Ishikawa (cell line): ENCODE data around the gene METAP2.

Source experiments
- CEBPB ChIP-seq: IDR thresholded peaks from 2 replicates; pipeline ENCODE4 v1.6.1; 2012
- CREB1 ChIP-seq: IDR thresholded peaks from 2 replicates; pipeline ENCODE4 v1.6.1; 2012; ENCODE audit warnings: low read depth
- EGR1 ChIP-seq: IDR thresholded peaks from 2 replicates; pipeline ENCODE4 v1.6.1; 2012
- EP300 ChIP-seq: IDR thresholded peaks from 2 replicates; pipeline ENCODE4 v1.6.1; 2012; ENCODE audit warnings: borderline replicate concordance
- FOXM1 ChIP-seq: IDR thresholded peaks from 2 replicates; pipeline ENCODE4 v1.6.1; 2012; ENCODE audit warnings: low read depth, borderline replicate concordance
- MAX ChIP-seq: IDR thresholded peaks from 2 replicates; pipeline ENCODE4 v1.6.1; 2012
- NFIC ChIP-seq: IDR thresholded peaks from 2 replicates; pipeline ENCODE4 v1.6.1; 2012
- RAD21 ChIP-seq: IDR thresholded peaks from 2 replicates; pipeline ENCODE4 v1.6.1; 2012; ENCODE audit warnings: low read depth
- REST ChIP-seq: IDR thresholded peaks from 2 replicates; pipeline ENCODE4 v1.6.1; 2012; ENCODE audit warnings: low read depth, mild to moderate bottlenecking
- TAF1 ChIP-seq: IDR thresholded peaks from 2 replicates; pipeline ENCODE4 v1.6.1; 2012; ENCODE audit warnings: low read depth, mild to moderate bottlenecking
- TCF12 ChIP-seq: IDR thresholded peaks from 2 replicates; pipeline ENCODE4 v1.6.1; 2012; ENCODE audit warnings: low read depth
- TEAD4 ChIP-seq: IDR thresholded peaks from 2 replicates; pipeline ENCODE4 v1.6.1; 2012
- USF1 ChIP-seq: IDR thresholded peaks from 2 replicates; pipeline ENCODE4 v1.6.1; 2012
- YY1 ChIP-seq: IDR thresholded peaks from 2 replicates; pipeline ENCODE4 v1.6.1; 2012; ENCODE audit warnings: low read depth
- ZBTB7A ChIP-seq: IDR thresholded peaks from 2 replicates; pipeline ENCODE4 v1.6.1; 2012; ENCODE audit warnings: low read depth

Gene METAP2

GRCh38 chr12:95513599-95513998, 39.6 kb downstream of the METAP2 start:
- no peak for TF ChIP-seq EGR1
- no peak for TF ChIP-seq NFIC
- TF ChIP-seq MAX = no peak
- TF ChIP-seq TEAD4 = no peak
- no peak for TF ChIP-seq REST
- no peak for TF ChIP-seq YY1
- TF ChIP-seq USF1 = no peak
- no peak for TF ChIP-seq CREB1

GRCh38 chr12:95515197-95515596, 41.2 kb downstream of the METAP2 start:
- TF ChIP-seq FOXM1 (no peak), EP300 (no peak)

GRCh38 chr12:95516757-95517156, 42.8 kb downstream of the METAP2 start:
- TF ChIP-seq YY1 = no peak
- TF ChIP-seq EGR1 = no peak
- TF ChIP-seq ZBTB7A = no peak
- no peak for TF ChIP-seq EP300
- no peak for TF ChIP-seq CREB1
- no peak for TF ChIP-seq CEBPB
- TF ChIP-seq TEAD4 = no peak
- TF ChIP-seq MAX = no peak
- no peak for TF ChIP-seq NFIC

GRCh38 chr12:95517246-95517645, 43.3 kb downstream of the METAP2 start:
- no peak for TF ChIP-seq TCF12
- TF ChIP-seq EP300 = no peak
- TF ChIP-seq RAD21 = no peak
- no peak for TF ChIP-seq YY1
- no peak for TF ChIP-seq NFIC
- no peak for TF ChIP-seq ZBTB7A
- no peak for TF ChIP-seq CREB1
- no peak for TF ChIP-seq EGR1
- no peak for TF ChIP-seq TEAD4
- no peak for TF ChIP-seq MAX
- TF ChIP-seq CEBPB = no peak
- no peak for TF ChIP-seq TAF1
- TF ChIP-seq REST = no peak
- TF ChIP-seq USF1 = no peak
- no peak for TF ChIP-seq FOXM1

GRCh38 chr12:95518944-95519343, 45.0 kb downstream of the METAP2 start:
- TF ChIP-seq USF1 (no peak), CREB1 (no peak), NFIC (no peak), REST (no peak), TAF1 (no peak), MAX (no peak), TCF12 (no peak), TEAD4 (no peak), RAD21 (no peak), YY1 (no peak), CEBPB (no peak), FOXM1 (no peak), ZBTB7A (no peak)
